ENCODE data around the gene WDSUB1.

WDSUB1 gene

DNA sequence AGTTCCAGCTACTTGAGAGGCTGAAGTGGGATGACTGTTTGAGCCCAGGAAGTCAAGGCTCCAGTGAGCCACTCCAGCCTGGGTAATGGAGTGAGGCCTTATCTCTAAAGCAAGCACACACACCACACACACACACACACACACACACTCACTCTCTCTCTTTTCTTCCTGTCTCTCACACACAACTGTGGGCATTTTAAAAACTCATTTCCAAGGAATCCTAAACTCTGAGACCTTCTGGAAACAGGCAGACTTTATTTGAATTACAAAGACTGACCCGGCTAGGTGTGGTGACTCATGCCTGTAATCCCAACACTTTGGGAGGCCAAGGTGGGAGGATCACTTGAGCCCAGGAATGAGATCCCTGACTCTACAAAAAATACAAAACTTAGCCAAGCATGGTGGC lies 21.3 kb downstream of the WDSUB1 start:
- DNase-seq, result no peak

DNA sequence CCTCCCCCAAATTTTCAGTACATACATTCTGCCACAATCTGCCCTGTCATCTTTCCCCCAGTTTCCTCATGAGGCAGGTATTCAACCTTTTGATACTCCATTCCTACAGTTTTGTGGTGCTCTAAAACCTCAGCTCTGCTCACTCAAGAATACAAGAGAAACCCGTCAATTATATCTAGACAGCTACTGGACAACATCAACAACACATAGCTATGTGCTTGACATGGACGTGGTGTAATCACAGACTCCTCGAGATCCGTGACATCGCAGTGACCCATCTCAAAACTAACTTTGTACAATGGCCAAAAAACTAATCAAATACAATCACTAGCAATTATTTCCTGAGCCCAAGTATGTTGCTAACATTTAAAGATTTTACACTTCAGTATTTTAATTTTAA lies 23.6 kb downstream of the WDSUB1 start:
- DNase-seq, result no peak

DNA sequence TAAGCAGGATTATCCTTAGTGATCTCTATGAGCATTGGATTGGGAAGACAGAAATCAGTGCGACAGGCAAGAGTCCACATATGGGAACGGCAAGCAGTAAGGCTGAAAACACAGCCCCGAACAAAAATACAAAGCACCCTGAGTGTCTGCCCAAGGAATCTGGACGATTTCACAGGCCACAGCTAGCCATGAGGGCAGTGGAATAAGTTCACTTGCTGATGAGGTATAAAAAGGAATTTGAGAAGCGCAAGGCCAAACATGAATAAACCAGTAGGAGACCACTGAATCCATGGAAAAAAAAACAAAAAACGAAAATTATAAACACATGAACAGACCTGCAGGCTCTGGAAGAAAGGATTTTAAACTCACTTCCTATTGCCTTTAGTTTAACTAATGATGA lies 24.3 kb downstream of the WDSUB1 start:
- no peak for DNase-seq

DNA sequence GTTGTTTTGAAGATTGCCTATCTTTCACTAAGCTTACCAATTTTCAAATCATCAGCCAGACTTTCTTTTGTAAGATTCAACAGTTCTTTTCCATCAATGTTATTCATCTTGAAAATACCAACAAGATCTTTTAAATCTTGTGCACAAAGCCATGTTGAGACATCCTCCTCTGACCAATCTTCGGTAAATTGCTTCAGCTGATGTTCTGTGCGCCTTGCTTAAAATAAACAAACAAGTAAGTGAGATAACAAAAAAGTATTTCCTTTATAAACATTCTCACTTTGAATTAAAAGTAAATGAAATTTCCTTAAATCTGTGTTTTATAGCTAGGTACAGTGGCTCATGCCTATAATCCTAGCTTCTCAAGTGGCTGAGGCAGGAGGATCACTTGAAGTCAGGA lies 30.3 kb downstream of the WDSUB1 start:
- DNase-seq, result no peak

DNA sequence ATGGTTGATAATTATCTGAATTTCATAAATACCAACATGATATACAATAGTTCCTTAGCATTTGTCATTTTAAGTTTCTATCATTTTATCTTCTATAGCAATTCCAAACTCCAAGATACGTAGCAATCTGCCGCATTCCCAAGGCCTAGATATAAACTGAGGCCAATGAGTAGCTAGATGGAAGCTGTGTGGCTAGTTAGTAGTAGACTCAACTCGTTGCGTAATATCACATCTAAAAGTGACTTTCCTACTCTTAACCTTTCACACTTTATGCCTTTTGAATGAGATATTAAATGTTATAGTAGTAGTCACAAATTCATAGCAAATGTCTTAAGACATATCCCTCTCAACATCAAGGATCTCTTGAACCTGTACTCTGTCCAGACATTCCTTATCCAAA lies 33.6 kb downstream of the WDSUB1 start:
- DNase-seq, result no peak

DNA sequence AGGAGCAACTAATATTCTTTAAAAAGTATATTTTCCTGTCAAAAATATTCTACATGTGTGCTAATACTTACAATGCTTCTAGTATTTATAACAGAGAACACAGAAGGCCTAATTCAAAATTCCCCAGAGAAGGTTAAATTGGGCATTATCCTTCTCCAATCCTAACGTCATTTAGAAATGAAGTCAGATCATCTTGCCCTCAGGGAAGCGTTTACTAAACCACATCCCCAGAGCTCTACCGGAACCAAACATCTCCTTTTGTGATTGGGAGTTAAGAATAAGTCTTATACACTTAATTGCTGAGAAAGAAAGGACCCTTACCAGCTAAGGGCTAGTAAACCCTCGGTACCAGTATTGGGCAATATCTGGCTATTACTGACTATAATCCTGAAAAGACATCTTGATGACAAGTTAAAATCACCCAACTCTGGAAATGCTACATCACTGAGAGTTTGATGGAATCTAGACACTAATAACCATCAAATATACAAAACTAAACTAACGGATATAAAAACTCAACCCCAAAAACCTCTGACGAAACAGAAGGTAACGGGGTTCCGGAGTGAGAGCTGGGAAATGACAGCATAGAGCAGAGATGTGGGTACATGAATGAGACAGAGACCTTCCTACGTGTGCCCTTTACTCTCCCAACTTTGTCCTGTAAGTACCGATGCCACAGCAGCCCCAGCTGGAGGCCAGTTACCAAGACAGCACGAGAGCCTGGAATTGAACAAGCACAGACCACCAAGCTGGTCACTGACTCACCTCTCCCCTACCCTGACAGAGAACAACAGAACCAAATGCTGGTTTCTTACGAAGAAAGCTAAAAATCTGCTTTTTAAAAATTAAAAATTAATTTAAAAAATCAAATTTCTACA lies 35.0 kb downstream of the WDSUB1 start:
- no peak for DNase-seq

DNA sequence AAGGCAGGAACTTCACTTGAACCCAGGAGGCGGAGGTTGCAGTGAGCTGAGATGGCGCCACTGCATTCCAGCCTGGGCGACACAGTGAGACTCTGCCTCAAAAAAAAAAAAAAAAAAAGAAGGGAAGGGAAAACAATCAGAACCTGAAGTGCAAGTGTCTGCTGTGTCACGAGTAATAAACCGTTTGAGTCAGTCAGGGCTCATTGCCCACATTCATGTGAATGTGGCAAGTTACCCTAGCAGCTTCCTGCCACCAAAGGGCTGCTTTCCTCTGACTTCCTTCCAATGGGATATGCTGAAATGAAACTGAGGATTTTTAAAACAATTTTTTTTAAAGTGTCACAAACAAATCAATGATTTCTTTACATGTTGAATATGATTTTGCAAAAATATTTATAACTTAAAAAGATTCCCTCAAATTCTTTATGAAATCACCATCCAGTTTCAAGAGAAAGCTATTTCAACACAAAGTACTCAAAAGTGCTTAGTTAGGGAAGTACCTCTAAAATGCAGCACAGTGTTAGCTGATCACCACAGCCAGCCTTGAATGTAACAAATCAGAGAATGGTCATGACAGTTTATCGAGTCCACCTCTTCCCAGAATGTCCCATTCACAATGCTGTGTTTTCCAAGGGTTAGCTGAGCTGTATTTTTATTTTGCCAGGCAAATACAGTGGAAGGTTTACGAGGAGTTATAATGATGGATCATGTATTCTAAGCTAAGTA lies 36.4 kb downstream of the WDSUB1 start:
- peak; percentile 10 for DNase-seq

DNA sequence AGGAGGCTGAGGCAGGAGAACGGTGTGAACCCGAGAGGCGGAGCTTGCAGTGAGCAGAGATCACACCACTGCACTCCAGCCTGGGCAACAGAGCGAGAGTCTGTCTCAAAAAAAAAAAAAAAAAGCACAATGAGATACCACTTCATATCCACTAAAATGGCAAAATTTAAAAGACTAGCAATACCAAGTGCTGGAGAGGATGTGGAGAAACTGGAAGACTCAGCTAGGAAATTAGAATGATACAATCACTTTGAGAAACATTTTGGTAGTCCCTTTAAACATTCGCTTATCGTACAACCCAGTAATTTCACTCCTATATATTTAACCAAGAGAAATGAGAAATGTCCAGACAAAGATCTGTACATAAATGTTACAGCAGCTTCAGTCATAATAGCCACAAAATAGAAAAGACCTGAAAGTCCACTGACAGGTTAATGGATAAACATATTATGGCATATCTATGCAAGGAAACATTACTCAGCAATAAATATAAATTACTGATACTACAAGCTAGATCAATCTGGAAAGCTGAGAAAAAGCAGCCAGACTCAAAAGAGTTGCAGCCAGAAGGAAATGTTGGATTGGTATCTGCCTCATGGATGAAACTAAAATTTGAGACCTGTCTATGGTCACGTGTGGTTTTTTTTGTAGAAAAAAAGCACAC lies 40.0 kb downstream of the WDSUB1 start:
- no peak for DNase-seq

DNA sequence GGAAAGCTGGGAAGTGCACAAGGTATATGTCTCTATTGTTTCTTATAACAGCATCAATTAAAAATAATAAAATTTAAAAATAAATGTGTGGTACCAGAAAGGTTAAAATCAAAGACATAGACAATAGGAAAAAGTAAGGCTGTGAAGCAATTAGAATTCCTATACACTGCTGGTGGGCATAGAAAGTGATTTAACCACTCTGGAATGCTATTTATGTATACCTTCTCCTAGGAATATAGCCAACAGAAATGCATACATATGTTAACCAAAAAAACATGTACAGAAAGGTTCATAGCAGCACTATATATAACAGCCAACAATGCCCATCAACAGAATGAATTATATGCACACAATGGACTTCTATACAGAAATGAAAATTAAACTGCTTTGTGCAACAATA lies 43.0 kb downstream of the WDSUB1 start:
- no peak for DNase-seq

DNA sequence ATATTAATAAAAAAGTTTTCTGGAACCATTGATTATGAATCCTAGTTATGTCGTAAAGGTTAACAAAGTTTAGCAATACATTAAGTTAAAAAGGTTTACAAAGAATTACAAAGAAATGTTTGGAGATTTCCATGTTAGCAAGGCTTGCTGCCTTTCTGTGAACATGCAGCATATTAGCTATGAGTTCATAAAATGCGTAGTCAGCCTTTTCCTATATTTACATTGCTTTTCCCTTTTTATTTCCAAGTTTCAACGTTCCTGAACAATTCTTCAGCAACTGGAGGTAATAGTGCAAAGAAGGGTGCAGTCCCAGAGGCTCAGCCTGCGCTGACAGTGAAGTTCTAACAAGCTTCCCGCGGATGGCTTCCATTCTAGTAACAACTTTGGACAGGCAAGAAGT lies 51.6 kb downstream of the WDSUB1 start:
- no peak for DNase-seq

DNA sequence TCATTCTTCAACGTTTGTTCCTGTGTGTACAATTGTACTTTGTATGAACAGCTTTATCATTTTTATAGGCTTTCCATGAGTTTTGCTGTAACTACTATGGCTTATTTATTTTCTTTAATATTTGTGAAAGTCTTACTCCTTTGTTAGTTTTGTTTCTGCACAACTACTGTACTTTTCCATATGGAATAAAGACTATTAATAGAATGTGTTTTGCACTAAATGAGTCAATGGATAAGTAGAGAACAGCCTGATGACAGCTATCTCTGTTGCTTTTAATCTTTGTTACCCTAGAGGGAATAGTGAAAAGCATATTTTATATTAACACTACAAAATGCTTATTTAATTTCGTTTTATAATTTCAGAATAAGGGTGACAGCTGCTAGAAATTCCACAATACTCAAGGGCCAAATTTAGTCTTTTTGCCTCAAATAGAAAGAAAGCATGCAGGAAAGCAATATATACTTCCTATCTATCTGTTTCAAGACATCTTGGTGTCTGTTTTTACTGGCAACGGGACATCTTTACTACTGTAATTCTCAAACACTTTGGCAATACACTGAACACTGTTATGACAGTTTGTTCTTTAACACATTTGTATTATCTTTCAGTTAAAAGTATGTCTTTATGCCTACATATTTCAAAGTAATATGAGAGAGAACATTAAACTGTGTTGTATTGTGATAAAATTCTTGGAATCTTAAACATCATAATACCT lies 53.9 kb downstream of the WDSUB1 start:
- DNase-seq, result no peak

DNA sequence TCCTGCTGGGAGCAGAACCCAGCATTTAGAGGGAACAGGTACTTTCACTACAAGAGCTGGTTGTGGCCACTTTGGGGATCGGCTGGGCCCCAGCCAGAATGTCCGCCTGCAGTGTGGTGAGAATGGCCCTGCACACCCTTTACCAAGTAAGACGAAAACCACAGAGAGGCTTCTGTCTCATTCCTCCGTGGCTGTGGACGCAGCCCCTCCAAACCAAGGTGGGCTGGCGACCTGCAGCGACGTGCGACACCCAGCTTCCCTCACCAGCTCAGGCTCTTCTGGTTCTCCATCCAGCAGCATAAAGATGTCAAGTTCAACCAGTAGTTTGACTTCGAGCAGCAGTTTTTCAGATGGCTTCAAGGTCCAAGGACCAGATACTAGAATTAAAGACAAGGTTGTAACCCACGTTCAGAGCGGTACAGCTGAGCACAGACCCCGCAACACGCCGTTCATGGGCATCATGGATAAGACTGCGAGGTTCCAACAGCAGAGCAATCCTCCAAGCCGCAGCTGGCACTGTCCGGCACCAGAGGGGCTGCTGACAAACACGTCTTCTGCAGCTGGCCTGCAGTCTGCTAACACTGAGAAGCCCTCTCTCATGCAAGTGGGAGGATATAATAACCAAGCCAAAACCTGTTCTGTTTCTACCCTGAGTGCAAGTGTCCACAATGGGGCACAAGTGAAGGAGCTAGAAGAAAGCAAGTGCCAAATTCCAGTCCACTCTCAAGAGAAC lies 56.2 kb downstream of the WDSUB1 start:
- DNase-seq, result no peak

DNA sequence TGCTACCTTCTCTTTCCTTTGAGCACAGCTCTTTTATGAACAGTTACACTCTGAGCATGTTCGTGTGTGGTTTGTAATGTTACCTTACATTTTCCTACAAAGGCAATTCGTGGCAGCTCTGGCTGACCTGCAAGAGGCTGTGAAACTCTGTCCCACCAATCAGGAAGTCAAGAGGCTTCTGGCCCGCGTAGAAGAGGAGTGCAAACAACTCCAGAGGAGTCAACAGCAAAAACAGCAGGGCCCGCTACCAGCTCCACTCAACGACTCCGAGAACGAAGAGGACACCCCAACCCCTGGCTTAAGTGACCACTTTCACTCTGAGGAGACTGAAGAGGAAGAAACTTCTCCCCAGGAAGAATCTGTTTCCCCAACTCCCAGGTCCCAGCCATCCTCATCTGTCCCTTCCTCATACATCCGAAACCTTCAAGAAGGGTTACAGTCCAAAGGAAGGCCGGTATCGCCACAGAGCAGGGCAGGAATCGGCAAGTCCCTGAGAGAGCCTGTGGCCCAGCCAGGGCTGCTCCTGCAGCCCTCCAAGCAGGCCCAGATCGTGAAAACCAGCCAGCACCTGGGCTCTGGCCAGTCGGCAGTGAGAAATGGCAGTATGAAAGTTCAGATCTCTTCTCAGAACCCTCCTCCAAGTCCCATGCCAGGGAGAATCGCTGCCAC lies 56.9 kb downstream of the WDSUB1 start:
- DNase-seq, result no peak

DNA sequence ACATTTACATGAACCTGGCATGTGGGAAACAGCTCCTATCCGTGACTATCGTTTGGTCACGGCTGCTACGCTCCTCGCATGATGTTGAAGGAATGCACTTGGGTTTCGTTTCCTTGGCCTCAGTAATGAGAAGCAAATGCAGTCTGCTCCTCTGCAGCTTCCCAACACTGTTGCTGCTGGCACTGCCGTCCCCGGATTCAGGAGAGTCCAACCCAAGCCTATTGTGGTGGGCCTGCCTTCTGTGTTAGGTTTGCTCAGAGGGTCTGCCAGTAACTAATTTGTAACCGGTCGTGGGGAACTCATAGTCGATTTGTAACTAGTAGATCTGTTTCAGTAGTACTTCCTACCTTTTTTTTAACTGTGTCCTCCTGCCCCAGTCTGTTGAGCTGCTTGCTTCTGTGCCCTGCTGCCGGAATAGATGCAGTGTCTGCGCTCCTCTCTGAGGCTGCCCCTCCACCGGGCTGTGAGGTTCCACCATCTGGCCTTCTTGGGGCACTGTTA lies 58.4 kb downstream of the WDSUB1 start:
- no peak for DNase-seq

DNA sequence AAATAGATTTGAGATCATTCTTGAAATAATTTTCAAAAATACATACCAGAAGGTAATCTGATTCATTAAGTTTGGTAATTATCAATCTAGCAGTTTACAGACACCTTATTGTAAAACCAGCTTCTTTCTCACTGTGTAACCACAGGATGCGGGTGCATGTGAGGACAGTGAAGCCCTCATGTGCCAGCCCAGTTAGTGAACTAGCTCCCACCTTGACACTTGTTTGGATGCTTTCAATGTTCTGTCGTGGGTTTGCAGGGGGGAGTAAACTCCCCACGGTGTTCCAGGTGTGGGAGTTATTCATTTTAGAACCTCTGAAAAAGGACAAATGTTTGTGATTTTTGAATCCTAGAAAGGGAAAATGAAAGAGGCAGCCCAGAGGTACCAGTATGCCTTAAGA lies 59.0 kb downstream of the WDSUB1 start:
- DNase-seq, result no peak

DNA sequence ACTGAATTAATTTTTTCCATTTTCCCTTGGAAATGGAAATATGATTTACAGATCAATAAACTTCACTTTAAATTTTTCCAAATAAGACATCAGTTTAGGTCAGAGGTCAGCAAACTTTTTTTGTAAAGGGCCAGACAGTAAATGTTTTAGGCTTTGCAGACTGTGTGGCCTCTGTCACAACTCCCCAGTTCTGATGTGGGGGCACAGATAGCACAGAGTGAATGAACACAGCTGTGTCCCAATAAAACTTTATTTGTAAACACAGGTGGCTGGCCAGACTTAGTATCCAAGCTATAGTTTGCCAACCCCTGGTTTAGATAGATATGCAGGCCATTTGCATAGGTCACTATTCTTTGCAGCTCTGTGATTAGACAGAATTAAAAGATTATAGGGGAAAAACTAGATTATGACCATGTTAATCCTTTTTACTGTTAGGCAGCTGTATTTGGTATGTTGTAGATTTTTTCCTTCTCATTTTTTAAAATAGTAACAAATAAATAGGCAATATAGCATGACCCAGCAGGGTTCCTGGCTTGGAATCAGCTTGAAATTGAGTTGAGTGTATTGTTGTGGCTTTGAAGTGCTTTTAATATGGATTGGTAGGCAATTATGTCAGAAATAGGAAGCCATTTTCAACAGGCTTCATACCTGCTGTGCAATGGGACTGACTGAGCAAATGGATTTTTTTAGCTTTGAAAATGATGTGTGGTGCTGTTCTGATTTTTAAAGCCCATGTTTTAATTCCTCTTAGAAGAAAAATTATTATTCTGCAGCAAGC lies 59.7 kb downstream of the WDSUB1 start:
- DNase-seq, result peak; percentile 5

DNA sequence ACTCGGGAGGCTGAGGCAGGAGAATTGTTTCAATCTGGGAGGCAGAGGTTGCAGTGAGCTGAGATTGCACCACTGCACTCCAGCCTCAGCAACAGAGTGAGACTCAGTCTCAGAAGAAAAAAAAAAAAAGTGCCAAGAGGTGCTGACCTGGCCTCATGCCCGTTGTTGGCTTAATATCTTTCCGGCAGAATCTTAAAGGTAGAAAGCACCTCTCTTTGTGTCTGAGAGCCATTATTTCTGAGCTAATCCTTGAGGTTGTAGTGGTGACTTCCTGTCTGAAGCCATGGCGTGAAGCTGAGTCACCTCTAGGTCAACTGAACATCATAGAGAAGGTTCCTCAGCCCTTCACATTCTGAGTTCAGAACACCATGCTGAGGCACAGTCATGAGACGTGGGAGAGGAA lies 60.4 kb downstream of the WDSUB1 start:
- no peak for DNase-seq

DNA sequence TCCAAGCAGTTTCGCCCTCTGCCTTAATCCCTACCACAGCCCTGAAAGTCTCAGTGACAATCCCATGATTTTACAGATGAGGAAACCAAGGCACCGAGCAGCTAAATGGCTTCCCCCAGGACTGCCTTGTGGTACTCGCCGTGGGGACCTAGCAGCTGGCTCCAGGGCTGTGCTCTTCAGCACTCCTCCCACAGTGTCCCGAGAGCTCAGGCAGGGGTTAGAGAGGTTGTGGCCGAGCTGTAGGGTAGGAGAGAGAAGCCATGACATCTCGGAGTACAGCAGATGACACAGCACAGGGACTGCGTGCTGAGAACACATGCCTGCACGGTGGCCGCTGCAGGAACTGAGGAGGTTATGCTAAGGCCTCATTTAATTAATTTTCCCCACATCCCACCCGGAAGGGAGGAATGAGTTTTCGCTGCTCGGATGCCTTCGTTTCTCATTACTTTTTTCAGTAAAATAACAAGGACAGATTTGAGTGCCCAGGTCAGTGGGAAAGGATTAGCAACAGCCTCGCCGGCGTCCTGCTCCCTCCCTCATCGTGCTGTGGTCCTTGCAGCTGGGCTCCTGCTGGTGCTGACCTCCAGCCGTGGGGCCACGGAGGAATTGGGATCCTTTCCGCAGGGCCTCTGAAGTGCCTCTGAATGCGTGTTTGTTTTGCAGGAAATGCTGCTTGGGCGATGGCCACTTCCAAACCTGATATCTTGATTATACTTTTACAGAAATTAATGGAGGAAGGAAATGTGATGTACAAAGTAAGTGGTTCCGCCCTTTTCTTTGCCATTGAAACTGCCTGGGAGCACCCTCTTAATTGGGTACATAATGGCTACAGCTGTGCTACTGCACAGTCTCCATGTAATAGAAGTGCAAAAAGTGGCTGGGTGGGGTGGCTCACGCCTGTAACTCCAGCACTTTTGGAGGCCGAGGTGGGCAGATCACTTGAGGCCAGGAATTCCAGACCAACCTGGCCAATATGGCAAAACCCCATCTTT lies 61.2 kb downstream of the WDSUB1 start:
- DNase-seq, result peak; percentile 37

DNA sequence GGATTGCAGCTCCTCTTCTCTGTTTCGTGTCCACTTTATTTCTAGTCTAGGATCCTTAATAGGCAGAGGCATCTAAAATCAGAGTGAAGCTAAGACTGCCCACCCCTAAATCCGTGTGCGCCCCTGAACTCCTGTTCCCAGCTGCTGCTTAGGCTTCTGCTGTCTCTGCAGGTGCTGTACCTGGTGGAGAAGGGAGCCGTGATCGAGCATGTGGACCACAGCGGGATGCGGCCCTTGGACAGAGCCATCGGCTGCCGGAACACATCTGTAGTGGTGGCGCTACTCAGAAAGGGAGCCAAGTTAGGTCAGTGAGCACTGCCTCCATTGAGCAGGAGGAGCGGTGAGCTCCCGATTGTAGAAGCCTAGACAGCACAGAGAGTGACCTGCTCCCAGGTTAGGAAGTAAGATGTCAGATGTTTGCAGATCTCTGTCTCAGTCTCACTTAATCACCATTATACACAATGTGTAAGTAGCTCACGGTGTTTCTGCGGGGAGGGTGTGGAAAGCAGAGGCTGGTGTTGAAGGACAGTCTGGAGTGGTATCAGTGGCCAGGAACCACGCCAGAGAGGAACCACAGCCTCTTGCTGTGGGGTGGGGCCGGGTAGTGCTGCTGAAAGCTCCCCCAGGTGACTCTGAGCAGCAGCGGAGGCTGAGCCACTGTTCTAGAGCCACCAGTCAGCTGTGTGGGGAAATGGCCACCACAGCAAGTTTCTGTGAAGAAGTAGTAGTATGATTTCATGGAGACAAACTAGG lies 62.3 kb downstream of the WDSUB1 start:
- DNase-seq, result no peak
